Pancreas (tissue), 10 donors: ENCODE results near the gene RNH1. TPM values are rescaled to one million over a fixed set of nuclear protein-coding genes. Genes with fewer than 3 reads are reported as not detected.

ENCODE experiments used
- ATAC-seq, 4 donors: fragments of 200-7000 bp; cut with Tn5 transposase; one replicate each; pipeline versions ENCODE4 v1.8.0 to v1.9.1; 2020; ENCODE audit warnings: mild to moderate bottlenecking in 4 of 4, moderate library complexity in 4 of 4
- DNase-seq, 6 donors: peaks; one replicate each; pipeline ENCODE4 v3.0.0-alpha.2; 2020
- FAIRE-seq: peaks from 2 replicates; lab custom pipeline; 2012; peaks lifted over from hg19 to GRCh38; lab: Jason Lieb, UNC
- H3K27ac ChIP-seq, 4 donors: fragments of 200-600 bp; sonication (generic); 1 replicate in 3 of 4; 2 replicates in 1 of 4; pipeline versions ENCODE4 v1.5.0 to v1.8.0; 2020
- H3K27me3 ChIP-seq, 4 donors: fragments of 200-600 bp; one replicate each; pipeline ENCODE4 v1.8.0; 2021
- H3K36me3 ChIP-seq, 3 donors: fragments of 200-600 bp; sonication (generic) in 1 of 3; one replicate each; pipeline versions ENCODE4 v1.5.0 to v1.8.0; 2020 to 2021
- H3K4me1 ChIP-seq, 3 donors: fragments of 200-600 bp; one replicate each; pipeline ENCODE4 v1.8.0; 2021
- H3K4me3 ChIP-seq, 4 donors: fragments of 200-600 bp; sonication (generic) in 2 of 4; one replicate each; pipeline versions ENCODE4 v1.5.0 to v1.8.0; 2020 to 2021
- H3K9me3 ChIP-seq, 4 donors: fragments of 200-600 bp; one replicate each; pipeline ENCODE4 v1.8.0; 2021
- CTCF ChIP-seq, 4 donors: fragments of 200-600 bp; sonication (generic) in 3 of 4; IDR thresholded peaks; one replicate each; pipeline versions ENCODE4 v1.5.0 to v1.8.0; 2021; ENCODE audit warnings: antibody characterized with exemption in 4 of 4
- WGBS, 2 donors: extraction: QIAGEN DNeasy Blood & Tissue Kit; methylation state at CpG; one replicate each; pipeline ENCODE4 v1.1.7; 2013; 5-methylcytosine and 5-hydroxymethylcytosine counted together
- intact Hi-C, 3 donors: fragments of 100-400 bp; cut with DNase I; formaldehyde crosslinking; loops; one replicate each; pipeline versions ENCODE4 v1.11.1 to v1.14.2; 2022
- polyA plus RNA-seq, 2 donors: library from polyadenylated mRNA; stranded (reverse); fragments of 200-250 nt; gene quantifications; one replicate each; pipeline ENCODE4 v1.2.3, GENCODE V29; 2013
- total RNA-seq, 6 donors: library from RNA; stranded (reverse); fragmentation: NEBNext Ultra II Directional in 4 of 6; extraction: Animal tissue kit (Norgen Biotek cat#: 25700) in 4 of 6; gene quantifications; one replicate each; pipeline versions ENCODE4 v1.2.1 to v1.2.4, GENCODE V29; 2021 to 2023
- donor health status: healthy with polysubstance abuse.
- donor health status: DM: no; HTN: no; CAD: no; lungs with moderate emphysema.
- donor health status: DM: no; HTN: no; CAD: no.
- donor health status: control.
- donor health status: control.
- donor health status: Bipolar disorder and iron deficiency.
- donor health status: DM: yes; HTN: yes; CAD: no.
- donor health status: DM: no; HTN: no; CAD: no.
- donor health status: DM: no; HTN: no; CAD: no.
- donor health status: DM: yes; HTN: yes; CAD: no.

The RNH1 gene
- total and polyA plus RNA-seq, 8 donors, result 38.9 to 87.7 (median 63.9) TPM

DNA sequence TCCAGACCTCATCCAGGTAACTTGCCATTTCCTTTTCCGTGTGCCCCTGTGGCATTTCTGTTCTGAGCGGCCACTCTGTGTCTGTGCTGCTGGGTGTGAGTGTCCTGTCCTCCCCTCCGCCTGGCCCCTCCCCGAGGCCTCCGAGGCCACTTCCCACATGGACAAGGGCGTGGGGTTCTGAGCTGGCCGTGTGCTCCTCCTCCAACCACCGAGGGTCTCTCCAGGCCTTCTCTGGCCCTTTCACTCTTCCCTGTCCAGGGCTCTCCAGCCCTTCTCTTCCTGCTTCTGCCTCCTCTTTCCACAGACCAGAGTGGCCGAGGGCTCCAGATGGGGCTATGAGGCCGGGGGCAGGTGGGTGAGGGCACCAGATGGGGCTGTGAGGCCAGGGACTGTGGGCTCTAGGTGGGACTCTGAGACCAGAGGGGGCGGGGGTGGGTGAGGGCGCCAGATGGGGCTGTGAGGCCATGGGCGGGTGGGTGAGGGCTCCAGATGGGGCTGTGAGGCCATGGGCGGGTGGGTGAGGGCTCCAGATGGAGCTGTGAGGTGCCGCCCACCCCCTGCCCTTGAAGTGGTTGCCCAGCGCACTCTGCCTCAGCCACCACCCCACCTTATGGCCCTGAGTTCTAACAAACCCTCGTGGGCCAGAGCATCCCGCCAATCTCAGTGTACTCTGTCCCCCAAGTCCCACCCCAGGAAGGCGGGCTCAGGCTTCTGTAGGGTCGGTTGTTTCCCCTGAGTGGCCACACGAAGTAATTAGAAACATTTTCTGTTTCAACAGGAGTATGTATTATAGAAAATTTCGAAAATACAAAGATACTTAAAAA is 32.9 kb downstream of the RNH1 start:
- intact Hi-C loops, result no loop called here
- TF ChIP-seq CTCF (IDR thresholded peaks at IDR 0.05), result no peak
- DNase-seq, result peak in 1 of 6 donors; percentile 11
- Histone ChIP-seq H3K27ac (no peak overlapping the region), H3K9me3 (no peaks in the 10 kb centered on the region), H3K4me3 (no peak overlapping the region), H3K4me1 (peaks cover 0 to 6% (median 0%) of the 10 kb centered on the region in 3 donors), H3K36me3 (no peaks in the 10 kb centered on the region), H3K27me3 (no peaks in the 10 kb centered on the region)
- WGBS, 2 donors, result 90 to 91% methylated on average over 20 to 22 of the region's 22 CpGs
- ATAC-seq, result no peak
- no peak for FAIRE-seq

DNA sequence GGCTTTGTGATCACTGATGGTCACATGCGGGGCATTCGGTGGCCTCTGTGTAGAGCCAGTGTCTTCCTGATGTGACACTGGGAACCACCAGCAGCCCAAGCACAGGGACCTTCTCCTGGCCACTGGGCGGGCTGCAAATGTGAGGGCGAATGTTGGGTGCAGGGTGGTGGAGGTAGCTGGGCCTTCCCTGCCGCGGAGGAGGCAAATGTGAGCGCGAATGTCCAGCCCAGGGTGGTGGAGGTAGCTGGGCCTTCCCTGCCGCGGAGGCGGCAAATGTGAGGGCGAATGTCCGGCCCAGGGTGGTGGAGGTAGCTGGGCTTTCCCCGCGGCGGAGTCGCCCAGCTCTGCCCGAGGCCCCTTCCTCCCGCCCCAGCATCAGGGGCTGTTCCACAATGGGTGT is 33.6 kb downstream of the RNH1 start:
- Histone ChIP-seq H3K9me3 (no peaks in the 10 kb centered on the region), H3K27me3 (no peaks in the 10 kb centered on the region), H3K4me1 (peaks cover 0 to 6% (median 0%) of the 10 kb centered on the region in 3 donors), H3K27ac (no peak overlapping the region), H3K4me3 (no peak overlapping the region), H3K36me3 (no peaks in the 10 kb centered on the region)
- no peak for ATAC-seq
- peak in 1 of 6 donors; percentile 15 for DNase-seq
- no peak for FAIRE-seq
- 96% methylated on average over 19 of the region's 19 CpGs for WGBS, 2 donors
- no peak for TF ChIP-seq CTCF (IDR thresholded peaks at IDR 0.05)
- intact Hi-C loops, result no loop called here

- no peak overlapping the region for H3K4me3 ChIP-seq
- H3K27ac ChIP-seq, result no peak overlapping the region
- TF ChIP-seq CTCF (IDR thresholded peaks at IDR 0.05), result no peak
- H3K36me3 ChIP-seq, result no peaks in the 10 kb centered on the region
- no peaks in the 10 kb centered on the region for H3K9me3 ChIP-seq
- FAIRE-seq (no peak), ATAC-seq (no peak), DNase-seq (peak in 3 of 6 donors; percentile 29 to 59 (median 51))
- no peaks in the 10 kb centered on the region for H3K27me3 ChIP-seq
- WGBS, 2 donors, result 94 to 95% methylated on average over 28 of the region's 28 CpGs
- H3K4me1 ChIP-seq, result peaks cover 0 to 6% (median 0%) of the 10 kb centered on the region in 3 donors
- intact Hi-C loops, result no loop called here
These were observed 34.2 kb downstream of the RNH1 start for GRCh38 chr11:472816-473215.

DNA sequence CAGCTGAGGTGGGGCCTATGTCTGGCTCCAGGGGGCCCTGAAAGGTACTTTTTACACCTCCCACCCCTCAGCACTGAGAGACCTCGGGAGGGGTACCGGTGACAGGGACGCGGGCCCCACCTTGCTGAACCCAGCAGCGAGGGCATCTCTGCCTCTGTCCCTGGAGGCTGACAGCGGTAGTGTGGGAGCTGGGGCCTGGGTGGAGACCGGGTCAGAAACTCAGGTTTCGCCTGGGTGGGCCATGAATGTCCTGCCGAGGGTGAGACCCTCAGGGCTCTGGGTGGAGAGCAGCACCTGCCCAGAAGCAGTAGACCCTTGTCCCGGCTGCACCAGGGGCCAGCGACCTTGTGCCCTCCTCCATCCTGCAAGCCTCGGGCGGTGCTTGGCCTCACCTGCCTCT is 34.8 kb downstream of the RNH1 start:
- Histone ChIP-seq H3K9me3 (no peaks in the 10 kb centered on the region), H3K4me1 (peaks cover 0 to 6% (median 0%) of the 10 kb centered on the region in 3 donors), H3K27me3 (no peaks in the 10 kb centered on the region), H3K36me3 (no peaks in the 10 kb centered on the region), H3K27ac (no peak overlapping the region), H3K4me3 (no peak overlapping the region)
- intact Hi-C loops, result no loop called here
- no peak for TF ChIP-seq CTCF (IDR thresholded peaks at IDR 0.05)
- 92% methylated on average over 13 of the region's 13 CpGs for WGBS, 2 donors
- DNase-seq (peak in 2 of 6 donors; percentile 24 to 52), FAIRE-seq (no peak), ATAC-seq (no peak)
